HL-60 (cell line): ENCODE data around the gene WDR5.

Experiments used
- POLR2AphosphoS5 ChIP-seq: IDR thresholded peaks from 2 replicates; pipeline ENCODE4 v1.6.1; 2012; ENCODE audit warnings: low read depth
- TF ChIP-seq, protein P1 (sequence below): IDR thresholded peaks from one replicate; pipeline ENCODE4 v1.5.1; 2011; ENCODE audit warnings: low read length, control low read depth, inconsistent platforms; ENCODE audit not compliant: insufficient read depth
- TF ChIP-seq, protein P2 (sequence below): IDR thresholded peaks from 2 replicates; pipeline ENCODE4 v1.6.1; 2012; ENCODE audit warnings: low read depth; ENCODE audit not compliant: insufficient replicate concordance

DNA sequence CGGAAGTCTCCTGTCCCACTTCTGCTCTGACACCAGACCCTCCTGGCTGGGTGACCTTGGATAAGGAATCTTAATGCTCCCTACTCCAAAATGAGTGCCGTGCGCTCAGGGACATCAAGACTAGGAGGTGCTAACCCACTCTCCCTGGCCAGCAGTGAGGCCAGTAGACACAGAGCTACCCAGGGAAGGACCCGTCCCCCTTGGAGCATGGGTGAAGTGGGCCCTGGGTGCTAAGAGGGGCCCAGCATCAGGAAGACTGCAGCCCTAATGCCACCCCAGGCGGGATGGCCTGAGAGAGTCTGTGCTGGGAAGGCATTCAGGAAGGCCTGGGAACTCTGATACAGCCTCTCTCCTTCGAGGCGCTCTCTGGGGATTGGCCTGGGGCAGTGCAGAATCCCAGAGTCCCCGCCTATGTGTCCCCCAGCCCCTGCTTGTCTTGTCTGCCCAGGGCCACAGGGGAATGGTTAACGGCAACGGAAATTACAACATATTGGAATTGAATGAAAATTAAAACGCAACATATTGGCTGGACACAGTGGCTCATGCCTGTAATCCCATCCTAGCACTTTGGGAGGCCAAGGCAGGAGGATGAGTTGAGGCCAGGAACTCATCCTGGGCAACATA lies 58.1 kb downstream of the WDR5 start:
- TF ChIP-seq, protein P1, sequence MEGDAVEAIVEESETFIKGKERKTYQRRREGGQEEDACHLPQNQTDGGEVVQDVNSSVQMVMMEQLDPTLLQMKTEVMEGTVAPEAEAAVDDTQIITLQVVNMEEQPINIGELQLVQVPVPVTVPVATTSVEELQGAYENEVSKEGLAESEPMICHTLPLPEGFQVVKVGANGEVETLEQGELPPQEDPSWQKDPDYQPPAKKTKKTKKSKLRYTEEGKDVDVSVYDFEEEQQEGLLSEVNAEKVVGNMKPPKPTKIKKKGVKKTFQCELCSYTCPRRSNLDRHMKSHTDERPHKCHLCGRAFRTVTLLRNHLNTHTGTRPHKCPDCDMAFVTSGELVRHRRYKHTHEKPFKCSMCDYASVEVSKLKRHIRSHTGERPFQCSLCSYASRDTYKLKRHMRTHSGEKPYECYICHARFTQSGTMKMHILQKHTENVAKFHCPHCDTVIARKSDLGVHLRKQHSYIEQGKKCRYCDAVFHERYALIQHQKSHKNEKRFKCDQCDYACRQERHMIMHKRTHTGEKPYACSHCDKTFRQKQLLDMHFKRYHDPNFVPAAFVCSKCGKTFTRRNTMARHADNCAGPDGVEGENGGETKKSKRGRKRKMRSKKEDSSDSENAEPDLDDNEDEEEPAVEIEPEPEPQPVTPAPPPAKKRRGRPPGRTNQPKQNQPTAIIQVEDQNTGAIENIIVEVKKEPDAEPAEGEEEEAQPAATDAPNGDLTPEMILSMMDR, result no peak
- no peak for TF ChIP-seq POLR2AphosphoS5
- TF ChIP-seq, protein P2, sequence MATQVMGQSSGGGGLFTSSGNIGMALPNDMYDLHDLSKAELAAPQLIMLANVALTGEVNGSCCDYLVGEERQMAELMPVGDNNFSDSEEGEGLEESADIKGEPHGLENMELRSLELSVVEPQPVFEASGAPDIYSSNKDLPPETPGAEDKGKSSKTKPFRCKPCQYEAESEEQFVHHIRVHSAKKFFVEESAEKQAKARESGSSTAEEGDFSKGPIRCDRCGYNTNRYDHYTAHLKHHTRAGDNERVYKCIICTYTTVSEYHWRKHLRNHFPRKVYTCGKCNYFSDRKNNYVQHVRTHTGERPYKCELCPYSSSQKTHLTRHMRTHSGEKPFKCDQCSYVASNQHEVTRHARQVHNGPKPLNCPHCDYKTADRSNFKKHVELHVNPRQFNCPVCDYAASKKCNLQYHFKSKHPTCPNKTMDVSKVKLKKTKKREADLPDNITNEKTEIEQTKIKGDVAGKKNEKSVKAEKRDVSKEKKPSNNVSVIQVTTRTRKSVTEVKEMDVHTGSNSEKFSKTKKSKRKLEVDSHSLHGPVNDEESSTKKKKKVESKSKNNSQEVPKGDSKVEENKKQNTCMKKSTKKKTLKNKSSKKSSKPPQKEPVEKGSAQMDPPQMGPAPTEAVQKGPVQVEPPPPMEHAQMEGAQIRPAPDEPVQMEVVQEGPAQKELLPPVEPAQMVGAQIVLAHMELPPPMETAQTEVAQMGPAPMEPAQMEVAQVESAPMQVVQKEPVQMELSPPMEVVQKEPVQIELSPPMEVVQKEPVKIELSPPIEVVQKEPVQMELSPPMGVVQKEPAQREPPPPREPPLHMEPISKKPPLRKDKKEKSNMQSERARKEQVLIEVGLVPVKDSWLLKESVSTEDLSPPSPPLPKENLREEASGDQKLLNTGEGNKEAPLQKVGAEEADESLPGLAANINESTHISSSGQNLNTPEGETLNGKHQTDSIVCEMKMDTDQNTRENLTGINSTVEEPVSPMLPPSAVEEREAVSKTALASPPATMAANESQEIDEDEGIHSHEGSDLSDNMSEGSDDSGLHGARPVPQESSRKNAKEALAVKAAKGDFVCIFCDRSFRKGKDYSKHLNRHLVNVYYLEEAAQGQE, result no peak
